ENCODE measurements around the gene MLX.

- no peak for TF ChIP-seq CTCF (IDR thresholded peaks at IDR 0.05)
- no peak for TF ChIP-seq POLR2A (IDR thresholded peaks at IDR 0.05)
Measured at GRCh38 chr17:42521036-42521435, 45.9 kb upstream of the MLX start.
